ENCODE results near the gene ST7.
"Not testable (repeated sequence)": the region's sequence is repeated elsewhere in the genome, so short reads cannot be mapped to it uniquely, and the experiment has no call there.

ST7 gene

DNA sequence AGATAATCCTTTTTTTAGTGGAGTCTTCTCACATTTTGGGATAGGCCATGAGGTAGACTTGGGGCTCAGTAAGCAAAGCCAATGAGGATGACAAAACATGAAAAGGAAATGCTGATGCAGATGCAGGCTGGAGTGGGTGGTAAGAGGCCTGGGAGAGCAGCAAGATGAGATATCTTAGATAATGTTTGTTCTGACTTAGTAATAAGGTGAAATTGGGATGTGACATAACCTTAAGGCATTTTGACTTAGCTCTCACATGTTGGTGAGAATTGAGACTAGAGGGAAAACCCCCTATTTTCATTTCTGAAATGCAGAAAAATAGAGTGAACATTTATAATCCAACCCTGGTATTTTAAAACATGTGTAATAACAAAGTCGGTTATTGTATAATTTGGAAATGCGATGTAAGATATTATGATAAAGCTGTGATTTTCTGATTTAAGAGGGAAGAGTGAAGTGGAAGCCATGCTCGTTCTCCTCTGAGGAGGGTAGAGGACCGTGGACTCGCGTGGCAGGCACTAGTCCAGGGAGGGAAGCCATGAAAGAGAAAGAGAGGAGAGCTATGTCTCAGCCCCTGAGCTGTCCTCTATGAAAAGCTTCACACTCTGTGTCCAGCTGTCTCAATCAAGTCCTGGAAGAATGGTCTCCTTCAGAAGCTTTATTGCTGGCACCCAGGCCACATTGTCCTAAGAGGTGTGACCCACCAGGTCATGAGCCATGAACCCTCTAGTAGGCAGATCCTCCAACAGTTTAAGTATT lies 57.3 kb downstream of the ST7 start:
- no peak for DNase-seq

- no peak for DNase-seq
Observed at GRCh38 chr7:117011419-117012260, 58.3 kb downstream of the ST7 start.

DNA sequence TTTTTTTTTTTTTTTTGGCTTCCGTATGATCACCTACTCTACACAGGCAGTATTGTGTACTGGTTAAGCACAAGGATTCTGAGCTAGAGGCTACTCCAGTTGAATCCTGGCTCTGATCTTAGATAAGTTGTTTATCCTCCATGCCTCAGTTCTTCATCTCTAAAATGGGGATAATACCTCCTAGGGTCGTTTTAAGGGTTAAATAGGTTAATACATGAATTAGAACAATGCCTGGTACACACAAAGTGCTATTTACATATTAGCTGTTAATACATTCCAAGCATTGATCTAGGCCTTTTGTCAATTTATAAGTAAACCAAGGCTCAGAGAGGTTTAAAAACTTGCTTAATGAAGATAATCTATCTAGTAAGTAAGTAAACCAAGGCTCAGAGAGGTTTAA lies 59.0 kb downstream of the ST7 start:
- no peak for DNase-seq

DNA sequence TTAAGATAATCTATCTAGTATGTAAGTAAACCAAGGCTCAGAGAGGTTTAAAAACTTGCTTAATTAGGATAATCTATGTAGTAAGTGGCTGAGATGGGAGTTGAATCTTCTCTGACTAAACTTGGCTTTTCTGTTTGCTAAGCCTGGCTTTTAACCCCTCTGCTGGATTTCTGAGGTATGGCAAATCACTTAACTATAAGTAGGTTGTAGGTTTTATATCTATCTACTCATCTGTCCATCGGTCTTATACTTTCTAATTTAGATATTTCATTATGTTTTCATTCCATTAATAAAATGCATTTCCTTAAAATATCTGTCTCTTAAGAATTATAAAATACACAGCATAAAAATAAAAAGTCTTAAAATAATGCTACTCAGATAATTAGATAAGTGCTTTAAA lies 59.4 kb downstream of the ST7 start:
- DNase-seq = no peak

DNA sequence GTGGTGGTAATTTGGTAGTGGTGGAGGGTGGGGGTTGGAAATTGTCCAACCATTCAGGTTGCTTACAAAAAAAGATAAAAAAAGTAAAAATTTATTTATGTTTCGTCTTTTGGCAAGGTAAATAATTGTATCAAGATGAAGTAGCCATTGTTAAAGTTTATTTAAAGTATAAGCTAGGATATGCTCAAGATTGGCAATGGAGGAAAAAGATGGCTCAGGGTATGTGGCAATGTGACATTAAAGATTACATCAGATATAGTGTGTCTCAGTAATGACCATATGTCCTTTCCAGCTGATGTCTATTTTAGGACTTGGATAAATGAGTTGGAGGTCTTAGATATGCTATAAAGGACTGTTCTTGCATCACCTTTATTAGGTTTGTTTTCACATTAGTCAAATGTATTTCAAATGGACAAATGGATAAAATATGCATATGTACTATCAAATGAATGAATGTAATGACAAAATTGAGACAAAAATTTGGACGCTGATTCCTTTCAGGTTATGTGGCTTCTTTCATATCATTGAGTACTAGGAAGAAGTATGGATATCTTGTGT lies 60.9 kb downstream of the ST7 start:
- DNase-seq = no peak

DNA sequence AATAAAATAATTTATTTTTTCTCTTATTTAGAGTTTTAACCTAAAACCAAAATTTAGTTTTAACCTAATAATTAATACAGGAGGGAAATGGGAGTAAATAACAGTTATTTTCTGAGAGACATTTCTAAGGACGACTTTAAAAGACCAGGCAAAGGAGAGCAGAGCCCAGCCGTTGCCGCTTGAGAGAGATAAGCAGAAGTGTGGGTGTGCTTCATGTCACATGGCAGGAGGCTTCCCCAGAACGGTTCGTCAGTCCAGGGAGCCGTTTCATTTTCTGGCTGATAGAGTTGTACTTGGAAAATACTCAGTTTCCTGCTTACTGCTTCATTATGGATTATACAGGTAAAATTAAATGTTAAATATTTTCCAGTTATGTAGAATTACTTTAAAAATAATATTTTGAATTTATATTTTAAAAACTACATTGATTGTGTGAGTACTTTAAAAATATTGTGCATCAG lies 61.4 kb downstream of the ST7 start:
- no peak for DNase-seq

DNA sequence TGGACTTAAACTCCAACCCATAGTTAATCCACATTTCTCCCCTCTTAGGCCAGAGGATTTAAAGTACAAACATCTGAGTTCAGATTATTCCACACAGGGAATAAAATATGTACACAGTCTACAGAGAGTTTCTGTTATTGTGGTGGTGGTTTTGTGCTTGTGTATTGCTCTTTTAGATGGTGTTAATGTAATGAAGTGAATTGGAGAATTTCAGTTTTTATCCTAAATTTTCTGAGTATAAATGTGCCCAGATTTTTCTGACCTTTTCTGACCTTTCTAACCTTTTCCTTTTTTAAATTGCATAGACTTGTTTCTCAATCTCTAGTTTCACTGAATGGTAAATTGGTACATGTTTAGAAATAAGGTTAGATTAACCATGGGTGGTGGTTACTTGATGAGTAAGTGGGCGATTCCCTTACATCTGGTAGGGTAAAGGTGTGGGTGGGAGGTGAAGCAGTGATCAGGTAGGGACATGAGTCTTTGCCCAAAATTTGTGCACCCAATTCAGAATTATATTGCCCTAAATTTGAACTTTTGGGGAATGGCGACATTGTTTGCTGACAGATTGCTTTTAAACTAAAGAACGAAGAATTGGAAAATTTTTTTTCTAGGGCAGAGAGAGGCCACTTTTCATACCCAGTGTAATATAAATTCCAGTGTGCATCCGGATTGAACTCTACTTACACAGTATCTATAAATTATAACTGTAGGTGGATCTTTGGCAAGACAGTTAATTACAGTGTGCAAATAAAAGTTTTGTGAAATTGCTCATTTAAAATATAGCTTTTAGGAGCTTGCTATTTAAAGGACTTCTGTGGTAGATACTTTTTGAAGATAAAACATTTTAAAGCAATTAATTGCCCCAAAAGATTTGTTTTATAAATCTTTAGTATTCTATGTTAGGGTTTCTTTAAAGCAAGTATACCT lies 62.2 kb downstream of the ST7 start:
- no peak for DNase-seq

DNA sequence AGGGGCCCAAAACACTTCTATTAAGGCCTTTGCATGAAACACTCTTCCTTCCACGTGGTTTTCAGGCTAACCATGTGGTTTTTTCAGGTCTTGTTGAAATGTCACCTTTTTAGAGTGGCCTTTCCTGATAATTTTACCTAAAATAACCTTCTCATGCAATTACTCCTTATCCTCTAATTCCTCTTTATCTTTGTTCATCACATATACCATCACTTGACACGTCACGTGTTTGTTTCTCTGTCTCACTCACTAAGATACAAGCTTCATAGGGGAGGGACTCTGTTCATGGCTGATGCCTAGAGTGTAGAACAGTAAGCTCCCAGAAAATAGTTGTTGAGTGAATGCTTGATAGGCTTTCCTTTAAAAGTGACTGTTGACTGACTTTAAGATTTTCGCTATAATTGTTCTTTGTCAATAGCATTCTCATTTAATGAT lies 63.7 kb downstream of the ST7 start:
- no peak for DNase-seq

GRCh38 chr7:117017702-117018266 lies 64.5 kb downstream of the ST7 start:
- DNase-seq = no peak

DNA sequence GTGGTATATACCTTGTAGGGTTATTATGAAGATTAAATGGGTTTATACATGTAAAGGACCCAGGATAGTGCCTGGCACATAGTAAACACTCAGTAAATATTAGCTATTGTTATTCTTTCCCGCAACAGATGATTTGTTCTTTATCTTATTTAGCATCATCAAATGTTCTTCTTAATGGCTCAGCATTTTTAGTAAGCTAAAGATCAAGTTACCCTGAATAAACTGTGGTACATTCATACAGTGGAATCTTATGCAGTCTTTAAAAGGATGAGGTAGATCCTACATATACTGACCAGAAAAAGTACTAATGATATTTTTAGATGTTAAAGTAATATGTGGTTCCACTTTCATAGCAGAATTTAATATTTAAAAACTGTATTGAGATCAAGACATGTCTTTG lies 65.4 kb downstream of the ST7 start:
- DNase-seq = no peak

GRCh38 chr7:117019287-117019686 lies 66.0 kb downstream of the ST7 start:
- DNase-seq = no peak

GRCh38 chr7:117019786-117020590 lies 66.7 kb downstream of the ST7 start:
- peak; percentile 82 for DNase-seq

GRCh38 chr7:117020591-117020973 lies 67.3 kb downstream of the ST7 start:
- no peak for DNase-seq

DNA sequence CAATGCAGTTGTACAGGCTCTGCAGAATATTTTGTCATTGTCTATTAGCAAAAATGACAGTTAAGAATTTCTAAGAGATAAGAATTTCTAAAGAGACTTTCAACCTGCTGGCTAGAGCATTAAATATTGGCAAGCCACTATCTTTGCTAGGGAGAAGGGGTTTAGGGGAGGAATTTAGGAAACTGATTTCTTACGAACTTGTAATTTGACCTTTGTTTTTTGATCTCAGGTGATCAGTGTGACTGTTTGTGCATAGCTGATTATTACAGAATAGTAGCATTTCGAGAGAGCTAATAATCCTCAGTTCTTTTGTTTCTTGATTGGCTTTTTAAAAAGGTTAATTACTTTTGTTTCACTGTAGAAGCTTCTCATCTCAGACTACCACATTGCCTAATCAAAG lies 68.1 kb downstream of the ST7 start:
- DNase-seq = no peak

DNA sequence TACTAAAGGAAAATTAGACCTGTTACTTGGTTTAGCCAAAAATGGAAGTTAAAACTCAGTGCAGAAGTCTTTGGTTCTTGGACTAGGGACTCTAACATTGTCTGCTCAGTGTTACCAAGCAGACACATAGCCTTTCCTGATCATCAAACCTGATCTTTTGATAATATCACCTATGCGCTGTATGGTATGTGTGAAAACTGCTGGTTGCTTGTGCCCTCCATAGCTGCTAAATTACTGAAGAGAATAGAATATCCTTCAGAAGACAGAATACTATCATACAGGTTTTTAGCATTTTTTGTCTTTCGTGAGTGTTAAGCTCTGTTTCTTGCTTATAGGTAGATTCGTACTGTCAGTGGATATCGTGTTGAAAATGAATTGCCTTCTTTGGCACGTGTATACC lies 68.7 kb downstream of the ST7 start:
- DNase-seq = no peak

DNA sequence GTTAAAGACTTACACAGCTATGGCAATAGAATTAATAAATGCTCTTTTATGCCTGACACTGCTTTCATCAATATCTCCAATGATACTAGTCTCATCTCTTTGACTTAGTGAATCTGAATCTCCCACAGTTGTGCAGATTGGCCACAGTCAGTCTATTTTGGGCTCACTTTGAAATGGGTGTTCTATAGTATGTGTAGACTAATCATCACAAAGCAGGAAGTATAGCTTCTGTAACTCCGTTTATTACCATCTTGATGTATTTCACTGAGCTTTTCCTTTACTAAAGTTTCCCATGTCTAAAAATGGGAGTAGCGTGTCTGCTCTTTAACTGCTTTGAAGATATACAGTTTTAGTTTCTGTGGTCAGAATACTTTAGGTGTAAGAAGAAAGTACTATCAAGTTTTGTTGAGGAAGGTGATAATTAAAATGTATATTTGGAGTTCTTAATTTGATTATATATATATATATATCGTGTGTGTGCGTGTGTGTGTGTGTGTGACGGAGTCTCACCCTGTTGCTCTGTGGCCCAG lies 70.1 kb downstream of the ST7 start:
- DNase-seq = no peak

GRCh38 chr7:117024811-117025210 lies 71.5 kb downstream of the ST7 start:
- DNase-seq = no peak

DNA sequence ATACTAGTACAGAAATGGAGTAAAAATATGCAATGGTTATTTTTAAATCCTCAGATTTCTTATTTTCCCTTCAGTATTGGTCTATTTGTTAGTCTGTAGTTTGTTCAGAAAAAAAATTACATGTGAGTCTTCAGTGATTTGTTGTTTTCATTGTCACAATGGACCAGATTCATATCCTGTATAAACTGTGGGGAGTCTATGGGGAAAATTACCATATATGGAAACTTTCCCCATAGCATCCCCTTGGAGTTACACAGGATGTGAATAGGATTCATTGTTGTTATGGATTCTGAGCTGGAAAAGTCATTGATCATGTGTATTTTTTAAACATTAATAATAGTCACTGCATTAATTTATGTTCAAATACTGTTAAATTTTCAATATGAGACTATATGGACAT lies 72.6 kb downstream of the ST7 start:
- DNase-seq = no peak

DNA sequence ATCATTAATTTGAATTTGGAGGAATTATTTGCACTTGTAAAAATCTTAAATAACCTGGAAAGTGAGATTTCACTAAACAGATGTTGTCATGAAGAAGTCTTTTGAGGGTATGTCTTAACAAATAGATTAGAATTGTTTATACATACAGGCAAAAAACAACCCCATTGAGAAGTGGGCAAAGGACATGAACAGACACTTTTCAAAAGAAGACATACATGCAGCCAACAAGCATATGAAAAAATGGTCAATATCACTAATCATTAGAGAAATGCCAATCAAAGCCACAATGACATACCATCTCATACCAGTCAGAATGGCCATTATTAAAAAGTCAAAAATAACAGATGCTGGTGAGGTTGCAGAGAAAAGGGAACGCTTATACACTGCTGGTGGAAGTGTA lies 77.0 kb downstream of the ST7 start:
- DNase-seq = not testable (repeated sequence)

DNA sequence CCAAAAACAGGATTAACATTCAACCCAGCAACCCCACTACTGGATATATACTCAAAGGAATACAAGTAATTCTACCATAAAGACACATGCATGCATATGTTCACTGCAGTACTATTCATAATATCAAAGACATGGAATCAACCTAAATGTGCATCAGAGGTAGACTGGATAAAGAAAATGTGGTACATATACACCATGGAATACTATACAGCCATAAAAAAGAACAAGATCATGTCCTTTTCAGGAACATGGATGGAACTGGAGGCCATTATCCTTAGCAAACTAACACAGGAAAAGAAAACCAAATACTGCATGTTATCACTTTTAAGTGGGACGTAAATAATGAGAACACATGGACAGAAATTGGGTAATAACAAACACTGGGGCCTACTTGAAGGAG lies 77.5 kb downstream of the ST7 start:
- DNase-seq = not testable (repeated sequence)

DNA sequence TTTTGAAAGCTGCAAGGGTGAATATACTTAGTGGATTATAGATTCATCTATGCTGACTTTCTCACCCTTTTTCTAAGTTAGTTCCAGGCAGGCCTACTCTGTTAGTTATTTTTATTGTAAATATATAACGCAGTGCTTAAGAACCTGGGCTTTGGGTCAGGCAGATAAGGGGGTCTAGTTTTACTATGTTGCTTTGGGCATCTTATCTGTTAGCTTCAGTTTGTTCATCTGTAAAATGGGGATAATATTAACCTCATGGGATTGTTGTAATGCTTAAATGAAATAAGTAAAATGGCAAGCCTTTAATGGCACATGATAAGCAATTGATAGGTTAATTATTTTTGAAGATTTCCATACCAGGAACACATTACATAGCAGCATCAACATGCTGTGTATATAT lies 79.5 kb downstream of the ST7 start:
- DNase-seq = no peak

Measured in left hindlimb (tissue), 1 donor.